HG03097 (cell line): ENCODE results near the gene OR4F15.

Source experiments
- ATAC-seq: cut with Tn5 transposase; IDR thresholded peaks from one replicate; pipeline ENCODE4 v1.9.1; 2021; ENCODE audit not compliant: unreplicated experiment, low FRiP score

OR4F15 gene

GRCh38 chr15:101803209-101803608 is 8.8 kb upstream of the OR4F15 start, which contains the start of gene OR4F6:
Gene OR4F6, plus strand, starts transcription at chr15:101803509. Its CDS starts 2,211 bp downstream, at chr15:101805720.
- no peak for ATAC-seq

GRCh38 chr15:101803676-101804075 is 8.3 kb upstream of the OR4F15 start:
- no peak for ATAC-seq

GRCh38 chr15:101804375-101804774 is 7.6 kb upstream of the OR4F15 start:
- ATAC-seq = no peak

DNA sequence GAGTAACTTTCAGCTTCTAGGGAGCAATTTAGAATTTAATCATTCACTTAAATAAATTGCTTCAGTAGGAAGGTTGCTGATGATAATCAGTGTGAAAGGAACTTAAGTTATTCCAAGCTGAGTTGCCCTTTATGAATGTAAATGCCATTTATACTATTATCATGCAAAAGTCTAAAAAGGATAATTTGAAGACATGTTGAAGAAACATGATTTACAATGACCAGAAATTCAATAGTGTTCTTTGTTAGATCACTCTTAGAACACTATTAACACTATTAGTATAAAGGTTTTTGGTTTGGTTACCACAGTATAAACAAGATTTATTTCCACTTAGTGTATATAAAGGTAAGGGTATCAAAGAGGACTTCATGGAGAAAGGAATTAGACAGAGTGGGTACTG is 7.1 kb upstream of the OR4F15 start:
- ATAC-seq = no peak

- no peak for ATAC-seq
These were observed 6.2 kb upstream of the OR4F15 start for GRCh38 chr15:101805605-101806345.

GRCh38 chr15:101807345-101807945 is 4.6 kb upstream of the OR4F15 start:
- ATAC-seq = no peak

GRCh38 chr15:101808201-101808600 is 3.8 kb upstream of the OR4F15 start:
- ATAC-seq = no peak

GRCh38 chr15:101810456-101810855 is 1.5 kb upstream of the OR4F15 start:
- no peak for ATAC-seq

DNA sequence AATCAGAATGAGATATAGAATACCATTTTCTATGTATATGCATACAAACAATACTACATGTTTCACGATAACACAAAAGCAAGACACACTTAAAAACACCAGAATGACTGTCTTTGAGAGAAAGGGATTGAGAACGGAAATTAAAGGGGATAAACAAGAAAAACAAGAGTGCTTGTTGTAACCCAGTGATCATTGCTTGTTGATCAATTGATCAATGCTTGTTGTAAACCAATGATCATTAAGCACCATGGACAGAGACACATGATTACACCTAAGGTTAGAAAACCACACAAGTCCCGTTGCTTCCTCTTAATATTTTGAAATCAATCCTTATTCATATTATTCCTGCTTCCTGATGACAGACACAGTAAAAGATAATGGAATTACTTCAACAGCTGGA is 1.1 kb upstream of the OR4F15 start:
- ATAC-seq = no peak

DNA sequence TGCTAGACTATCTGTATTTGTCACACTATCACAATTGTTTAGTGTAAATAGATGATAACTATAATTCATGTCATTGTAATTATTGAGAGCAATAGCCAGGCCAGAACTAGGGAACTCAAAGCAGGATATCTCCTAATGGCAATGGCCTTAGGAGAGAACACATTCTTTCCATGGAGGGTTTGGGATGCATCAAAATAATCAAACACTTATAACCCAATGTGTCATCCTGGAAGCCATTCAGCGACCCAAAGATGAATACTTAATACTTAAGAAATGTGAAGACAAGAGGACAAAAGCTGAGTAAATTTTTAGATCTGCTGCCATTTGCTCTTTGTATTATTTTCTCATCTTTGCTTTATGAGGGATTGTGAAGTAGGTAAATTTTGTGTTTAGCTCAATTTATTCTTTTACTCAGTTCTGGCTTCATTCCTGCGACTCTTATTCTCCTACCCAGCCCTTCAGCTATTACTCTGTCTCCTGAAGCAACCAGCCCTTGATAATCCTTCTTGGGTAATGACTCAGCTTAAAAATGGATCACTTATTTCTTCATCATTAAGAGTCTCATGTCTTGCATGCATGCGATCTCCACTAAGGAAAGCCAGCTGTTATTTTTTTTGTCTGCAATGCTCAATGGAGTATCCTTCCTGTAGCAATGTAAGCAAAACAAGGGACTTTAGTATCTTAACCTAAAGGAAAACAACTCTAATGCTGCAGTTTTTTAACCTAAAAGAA is 2.0 kb downstream of the OR4F15 start:
- no peak for ATAC-seq

DNA sequence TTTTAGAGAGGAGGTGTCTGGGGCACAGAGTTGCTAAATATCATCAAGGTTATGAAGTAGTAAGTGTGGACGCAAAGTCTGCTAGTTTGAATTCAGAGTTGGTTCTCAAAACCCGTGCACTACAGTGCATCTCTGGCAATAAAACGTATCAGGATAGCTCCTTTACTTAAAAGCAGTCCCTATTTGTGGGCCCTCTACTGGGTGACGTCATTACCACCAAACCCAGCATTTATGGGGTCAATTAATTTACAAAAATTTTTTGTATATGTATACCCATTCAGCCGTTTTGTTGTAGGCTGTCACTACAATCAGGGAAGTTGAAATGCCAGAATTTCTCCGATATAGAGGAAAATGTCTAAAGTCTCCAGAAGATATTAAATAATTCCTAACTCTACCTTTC is 8.8 kb downstream of the OR4F15 start:
- ATAC-seq = no peak

DNA sequence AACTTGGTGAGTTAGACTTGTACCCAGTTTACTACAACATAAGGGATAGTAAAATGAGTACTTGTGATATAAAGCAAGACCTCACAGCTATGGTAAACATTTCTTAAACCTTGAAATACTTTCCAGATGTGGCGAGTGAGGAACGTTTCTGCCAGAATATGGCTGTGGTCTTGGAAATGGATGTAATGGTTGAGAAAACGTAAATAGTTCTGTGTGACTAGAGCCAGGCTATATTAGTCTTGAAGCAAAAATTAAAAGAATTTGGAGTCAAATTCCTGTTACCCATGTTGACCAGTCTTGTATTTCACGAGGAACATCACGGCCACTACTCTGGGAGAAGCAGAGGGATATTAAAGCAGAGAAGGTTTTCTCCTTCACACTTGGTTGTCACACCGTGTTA is 15.3 kb downstream of the OR4F15 start:
- no peak for ATAC-seq

- no peak for ATAC-seq
These were observed 16.8 kb downstream of the OR4F15 start for GRCh38 chr15:101828774-101829173.

DNA sequence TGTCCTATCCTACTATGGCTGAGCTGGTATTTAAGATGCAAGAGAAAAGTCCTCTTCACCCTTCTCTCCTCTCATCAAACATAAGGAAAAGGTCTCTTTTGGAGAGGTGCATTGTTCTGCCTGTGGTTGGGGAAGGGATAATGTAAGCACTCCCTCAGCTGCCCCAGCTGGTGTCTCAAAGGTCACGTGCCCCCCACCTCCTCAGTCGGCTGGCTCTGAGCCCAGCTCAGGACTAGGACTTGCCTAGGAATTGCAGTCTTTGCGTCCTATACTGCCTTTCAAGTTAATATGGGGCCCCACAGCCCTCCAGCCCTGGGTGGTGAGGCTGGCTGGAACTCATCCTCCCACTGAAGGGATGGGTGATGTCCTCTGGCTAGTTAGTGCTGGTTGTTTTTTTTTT is 29.7 kb downstream of the OR4F15 start:
- ATAC-seq = no peak

DNA sequence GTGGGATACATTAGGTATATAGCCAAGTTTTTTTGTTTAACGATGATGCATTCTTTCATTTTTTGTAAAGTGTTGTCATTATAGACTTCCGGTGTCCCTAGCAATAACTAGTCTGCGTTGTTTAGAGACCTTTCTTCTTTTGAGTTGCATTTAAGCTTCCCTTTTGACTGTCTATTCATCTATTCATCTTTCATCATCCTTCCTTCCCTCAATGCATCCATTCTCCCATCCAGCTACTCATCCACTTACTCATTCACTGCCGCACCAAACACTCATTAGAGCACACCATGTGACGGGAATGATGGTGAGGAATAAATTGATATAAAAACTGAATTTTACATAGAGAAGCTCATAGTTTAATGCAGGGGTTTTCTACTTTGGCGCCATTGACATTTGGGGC is 32.9 kb downstream of the OR4F15 start:
- no peak for ATAC-seq

GRCh38 chr15:101852356-101852755 is 40.4 kb downstream of the OR4F15 start:
- no peak for ATAC-seq
